ENCODE measurements around the gene DENND6A.

DNA sequence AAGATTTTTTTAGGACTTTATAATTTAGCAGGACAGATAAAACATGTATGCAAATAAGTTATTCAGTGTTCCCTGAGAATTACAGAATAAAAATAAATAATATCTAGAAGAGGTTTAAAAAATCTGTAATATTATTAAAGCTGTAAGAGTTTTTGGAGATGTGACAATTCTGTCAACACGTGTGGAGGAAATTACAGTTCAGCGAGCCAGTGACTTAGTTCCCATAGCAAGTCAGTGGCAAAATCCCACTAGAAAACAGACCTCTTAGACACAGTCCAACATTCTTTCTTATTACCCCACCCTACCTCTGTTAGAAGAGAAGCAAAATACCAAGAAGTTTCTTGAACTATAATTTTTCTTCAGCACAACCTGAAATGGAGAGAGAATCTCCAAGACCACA, 16.2 kb upstream of the DENND6A start:
- TF ChIP-seq, protein P1, sequence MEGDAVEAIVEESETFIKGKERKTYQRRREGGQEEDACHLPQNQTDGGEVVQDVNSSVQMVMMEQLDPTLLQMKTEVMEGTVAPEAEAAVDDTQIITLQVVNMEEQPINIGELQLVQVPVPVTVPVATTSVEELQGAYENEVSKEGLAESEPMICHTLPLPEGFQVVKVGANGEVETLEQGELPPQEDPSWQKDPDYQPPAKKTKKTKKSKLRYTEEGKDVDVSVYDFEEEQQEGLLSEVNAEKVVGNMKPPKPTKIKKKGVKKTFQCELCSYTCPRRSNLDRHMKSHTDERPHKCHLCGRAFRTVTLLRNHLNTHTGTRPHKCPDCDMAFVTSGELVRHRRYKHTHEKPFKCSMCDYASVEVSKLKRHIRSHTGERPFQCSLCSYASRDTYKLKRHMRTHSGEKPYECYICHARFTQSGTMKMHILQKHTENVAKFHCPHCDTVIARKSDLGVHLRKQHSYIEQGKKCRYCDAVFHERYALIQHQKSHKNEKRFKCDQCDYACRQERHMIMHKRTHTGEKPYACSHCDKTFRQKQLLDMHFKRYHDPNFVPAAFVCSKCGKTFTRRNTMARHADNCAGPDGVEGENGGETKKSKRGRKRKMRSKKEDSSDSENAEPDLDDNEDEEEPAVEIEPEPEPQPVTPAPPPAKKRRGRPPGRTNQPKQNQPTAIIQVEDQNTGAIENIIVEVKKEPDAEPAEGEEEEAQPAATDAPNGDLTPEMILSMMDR (IDR thresholded peaks at IDR 0.05; ENCODE audit: low read length) = no peak
- TF ChIP-seq EZH2 (optimal IDR thresholded peaks at IDR 0.05; ENCODE audit: low read depth, low read length) = no peak

Data from MM.1S (cell line).